Measurements from ENCODE around the gene SCAMP2.

GRCh38 chr15:74807282-74807681 is 65.9 kb downstream of the SCAMP2 start:
- TF ChIP-seq CTCF (IDR thresholded peaks at IDR 0.05) (no peak), POLR2AphosphoS5 (IDR thresholded peaks at IDR 0.05; ENCODE audit: insufficient read depth in 1 of 2, low read depth in 1 of 2) (no peak), POLR2A (IDR thresholded peaks at IDR 0.05) (no peak)
